CD4-positive, alpha-beta T cell treated with Interleukin-17A for 4 hours (primary cell): ENCODE measurements around the gene OR8K3.

Experiments used
- DNase-seq: peaks from one replicate; pipeline ENCODE4 v3.0.0-alpha.2; 2020; ENCODE audit warnings: mixed read lengths

OR8K3 gene

DNA sequence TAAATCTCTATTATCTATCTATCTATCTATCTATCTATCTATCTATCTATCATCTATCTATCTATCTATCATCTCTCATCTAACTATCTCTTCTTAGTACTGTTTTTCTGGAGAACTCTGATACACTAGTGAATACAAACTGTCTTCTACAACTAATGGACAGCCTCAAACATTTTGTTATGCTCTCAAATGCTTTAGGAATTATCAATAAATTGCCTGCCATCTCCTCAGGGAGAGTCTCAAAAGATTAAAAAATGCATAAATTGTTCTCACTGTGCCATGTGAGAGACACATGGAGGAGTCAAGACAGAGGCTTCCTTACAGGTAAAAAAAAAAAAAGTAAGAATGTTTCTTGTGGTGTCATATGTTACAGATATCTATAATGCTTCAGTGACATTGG, at the start of gene OR8K3:
OR8K3 (plus strand) TSS at position 301 of the 400 bp plus-strand sequence. CDS start 3,163 bp downstream, outside the sequence.
- DNase-seq = no peak

- DNase-seq = no peak
Observed at GRCh38 chr11:56271092-56271491, 43.9 kb upstream of the OR8K3 start.

DNA sequence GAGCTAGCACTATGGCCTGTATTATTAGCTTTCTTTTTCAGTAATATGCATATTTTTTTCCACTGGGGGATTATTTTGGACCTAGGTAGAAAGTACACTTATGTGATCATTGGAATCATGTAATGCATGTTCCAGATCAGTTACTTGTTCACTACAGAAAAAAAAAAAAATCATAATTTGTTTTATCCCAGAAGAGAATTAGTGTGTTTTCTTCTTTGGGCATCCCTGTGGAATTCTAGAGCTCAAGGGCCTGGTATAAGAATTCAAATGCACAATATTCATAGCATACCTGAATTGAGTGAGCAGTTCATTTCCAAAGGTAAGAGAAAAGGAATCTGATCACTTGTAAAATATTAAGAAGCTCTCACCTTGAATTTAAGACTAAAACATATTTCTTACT, 41.1 kb upstream of the OR8K3 start, which contains the start of gene OR5T1:
OR5T1 (plus strand) TSS at position 301 of the 400 bp plus-strand sequence. CDS start 1,485 bp downstream, outside the sequence.
- no peak for DNase-seq

GRCh38 chr11:56292154-56292553, 22.8 kb upstream of the OR8K3 start, which contains the start of gene OR8H1:
Gene OR8H1, minus strand, starts transcription at chr11:56292254. Its CDS starts 1,192 bp downstream, at chr11:56291062.
- DNase-seq = no peak

GRCh38 chr11:56296898-56297297, 18.0 kb upstream of the OR8K3 start:
- DNase-seq = no peak

DNA sequence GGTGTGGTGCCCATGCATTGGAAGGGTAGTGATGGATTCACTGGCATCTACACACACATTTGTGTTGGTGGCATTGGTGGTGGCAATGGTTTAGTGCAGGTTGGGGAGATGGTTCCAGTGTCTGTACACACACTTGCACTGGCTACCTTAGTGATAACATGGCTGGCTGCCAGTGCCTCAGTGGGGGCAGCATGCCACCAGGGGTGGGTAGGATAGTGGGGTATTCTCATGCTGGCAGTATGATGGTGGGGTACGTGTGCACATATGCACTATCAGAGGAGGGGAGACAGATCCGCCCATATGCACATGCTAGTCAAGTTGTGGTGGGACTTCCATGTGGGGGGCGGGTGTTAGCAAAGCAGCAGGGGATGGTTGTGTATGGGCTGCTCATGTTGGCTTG, 7.1 kb upstream of the OR8K3 start:
- no peak for DNase-seq

- no peak for DNase-seq
Observed at GRCh38 chr11:56331861-56332491, 17.0 kb downstream of the OR8K3 start.

DNA sequence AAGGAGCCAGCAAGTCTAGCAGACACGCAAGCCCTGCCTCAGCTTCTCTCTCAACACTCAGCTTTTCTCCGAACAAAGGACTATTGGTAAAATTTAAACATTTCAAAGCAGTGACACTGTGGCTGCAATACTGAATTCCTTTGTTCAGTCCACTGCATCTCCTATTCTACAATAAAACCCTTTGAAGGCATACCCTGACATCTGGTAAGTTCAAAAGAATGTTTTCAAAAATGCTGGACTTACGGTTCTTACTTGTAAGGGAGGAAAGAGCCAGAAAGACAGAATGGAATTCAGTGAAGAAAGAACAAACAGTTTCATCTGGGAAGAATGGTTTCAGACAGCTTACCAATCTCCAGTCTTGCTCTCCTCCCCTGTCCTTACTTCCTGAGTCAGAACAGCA, 18.2 kb downstream of the OR8K3 start:
- no peak for DNase-seq

GRCh38 chr11:56340289-56340688, 25.3 kb downstream of the OR8K3 start:
- DNase-seq = no peak

DNA sequence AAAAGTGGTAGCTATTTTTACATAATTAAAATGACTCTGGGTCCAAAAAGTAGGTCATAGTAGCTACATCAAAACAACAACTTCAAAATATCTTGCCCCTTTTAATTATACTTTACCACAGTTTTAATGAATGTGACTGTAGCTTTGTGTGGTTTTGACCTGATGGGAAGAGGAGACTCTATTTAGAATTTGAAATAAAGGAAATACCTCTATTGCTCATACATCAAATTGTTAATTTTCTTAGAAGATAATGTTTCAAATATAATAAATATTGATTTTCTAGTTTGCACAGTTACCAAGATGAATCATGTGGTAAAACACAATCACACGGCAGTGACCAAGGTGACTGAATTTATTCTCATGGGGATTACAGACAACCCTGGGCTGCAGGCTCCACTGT, 30.8 kb downstream of the OR8K3 start, which contains the start of gene OR8K1:
OR8K1 (plus strand) TSS at position 301 of the 400 bp plus-strand sequence; CDS start at position 301, 0 bp downstream.
- DNase-seq = no peak

GRCh38 chr11:56353991-56354390, 39.0 kb downstream of the OR8K3 start, which contains the start of gene OR8J1:
Gene OR8J1, plus strand, starts transcription at chr11:56354291. Its CDS starts 5,956 bp downstream, at chr11:56360247.
- DNase-seq = no peak
